ENCODE measurements around the gene PSMD8.

The PSMD8 gene

GRCh38 chr19:38333245-38333644 lies 41.1 kb upstream of the PSMD8 start:
- no peak for TF ChIP-seq CEBPB (IDR thresholded peaks at IDR 0.05)
- TF ChIP-seq FOXM1 (IDR thresholded peaks at IDR 0.05; ENCODE audit: borderline replicate concordance, low read depth): no peak
- no peak for TF ChIP-seq EP300 (IDR thresholded peaks at IDR 0.05; ENCODE audit: borderline replicate concordance)
- TF ChIP-seq NFIC (IDR thresholded peaks at IDR 0.05): no peak
- no peak for TF ChIP-seq YY1 (IDR thresholded peaks at IDR 0.05; ENCODE audit: low read depth)
- TF ChIP-seq EGR1 (IDR thresholded peaks at IDR 0.05): no peak
- no peak for TF ChIP-seq ZBTB7A (IDR thresholded peaks at IDR 0.05; ENCODE audit: low read depth)
- TF ChIP-seq TAF1 (IDR thresholded peaks at IDR 0.05; ENCODE audit: low read depth): no peak
- TF ChIP-seq MAX (IDR thresholded peaks at IDR 0.05): no peak
- no peak for TF ChIP-seq CREB1 (IDR thresholded peaks at IDR 0.05; ENCODE audit: low read depth)
- no peak for TF ChIP-seq REST (IDR thresholded peaks at IDR 0.05; ENCODE audit: low read depth)
- no peak for TF ChIP-seq TEAD4 (IDR thresholded peaks at IDR 0.05)
- TF ChIP-seq USF1 (IDR thresholded peaks at IDR 0.05): no peak
- no peak for TF ChIP-seq RAD21 (IDR thresholded peaks at IDR 0.05; ENCODE audit: low read depth)
- TF ChIP-seq TCF12 (IDR thresholded peaks at IDR 0.05; ENCODE audit: low read depth): no peak

GRCh38 chr19:38335949-38336637 lies 38.3 kb upstream of the PSMD8 start:
- TF ChIP-seq USF1 (IDR thresholded peaks at IDR 0.05) (no peak), NFIC (IDR thresholded peaks at IDR 0.05) (no peak), RAD21 (IDR thresholded peaks at IDR 0.05; ENCODE audit: low read depth) (no peak), REST (IDR thresholded peaks at IDR 0.05; ENCODE audit: low read depth) (no peak), TEAD4 (IDR thresholded peaks at IDR 0.05) (no peak), CREB1 (IDR thresholded peaks at IDR 0.05; ENCODE audit: low read depth) (0 out of 2 replicates have a peak, but pooled peaks have one; percentile 21), FOXM1 (IDR thresholded peaks at IDR 0.05; ENCODE audit: borderline replicate concordance, low read depth) (no peak), EP300 (IDR thresholded peaks at IDR 0.05; ENCODE audit: borderline replicate concordance) (no peak), YY1 (IDR thresholded peaks at IDR 0.05; ENCODE audit: low read depth) (peak; percentile 82), EGR1 (IDR thresholded peaks at IDR 0.05) (no peak), CEBPB (IDR thresholded peaks at IDR 0.05) (no peak), TCF12 (IDR thresholded peaks at IDR 0.05; ENCODE audit: low read depth) (no peak; the same call in 1 of the 2 replicates), ZBTB7A (IDR thresholded peaks at IDR 0.05; ENCODE audit: low read depth) (peak; percentile 53; the same call in 1 of the 2 replicates), TAF1 (IDR thresholded peaks at IDR 0.05; ENCODE audit: low read depth) (no peak), MAX (IDR thresholded peaks at IDR 0.05) (0 out of 2 replicates have a peak, but pooled peaks have one; percentile 2)

GRCh38 chr19:38336638-38337359 lies 37.6 kb upstream of the PSMD8 start:
- TF ChIP-seq TAF1 (IDR thresholded peaks at IDR 0.05; ENCODE audit: low read depth): peak; percentile 35; the same call in 1 of the 2 replicates
- TF ChIP-seq EP300 (IDR thresholded peaks at IDR 0.05; ENCODE audit: borderline replicate concordance): no peak
- peak; percentile 76 for TF ChIP-seq MAX (IDR thresholded peaks at IDR 0.05)
- TF ChIP-seq ZBTB7A (IDR thresholded peaks at IDR 0.05; ENCODE audit: low read depth): no peak
- no peak for TF ChIP-seq NFIC (IDR thresholded peaks at IDR 0.05)
- TF ChIP-seq RAD21 (IDR thresholded peaks at IDR 0.05; ENCODE audit: low read depth): no peak
- TF ChIP-seq TCF12 (IDR thresholded peaks at IDR 0.05; ENCODE audit: low read depth): no peak
- peak; percentile 79; the same call in 1 of the 2 replicates for TF ChIP-seq TEAD4 (IDR thresholded peaks at IDR 0.05)
- TF ChIP-seq EGR1 (IDR thresholded peaks at IDR 0.05): peak; percentile 74; the same call in 1 of the 2 replicates
- no peak for TF ChIP-seq CEBPB (IDR thresholded peaks at IDR 0.05)

- TF ChIP-seq MAX (IDR thresholded peaks at IDR 0.05) (no peak), TAF1 (IDR thresholded peaks at IDR 0.05; ENCODE audit: low read depth) (0 out of 2 replicates have a peak, but pooled peaks have one; percentile 12)
Measured at GRCh38 chr19:38337360-38337653, 37.1 kb upstream of the PSMD8 start.

- TF ChIP-seq RAD21 (IDR thresholded peaks at IDR 0.05; ENCODE audit: low read depth): no peak
- no peak for TF ChIP-seq TEAD4 (IDR thresholded peaks at IDR 0.05)
- TF ChIP-seq TCF12 (IDR thresholded peaks at IDR 0.05; ENCODE audit: low read depth): no peak
- no peak for TF ChIP-seq CEBPB (IDR thresholded peaks at IDR 0.05)
- TF ChIP-seq USF1 (IDR thresholded peaks at IDR 0.05): no peak
- no peak for TF ChIP-seq ZBTB7A (IDR thresholded peaks at IDR 0.05; ENCODE audit: low read depth)
- TF ChIP-seq FOXM1 (IDR thresholded peaks at IDR 0.05; ENCODE audit: borderline replicate concordance, low read depth): no peak
- TF ChIP-seq CREB1 (IDR thresholded peaks at IDR 0.05; ENCODE audit: low read depth): no peak
- TF ChIP-seq MAX (IDR thresholded peaks at IDR 0.05): no peak
Measured at GRCh38 chr19:38340927-38341326, 33.4 kb upstream of the PSMD8 start.

All from Ishikawa (cell line).